GM13976 (cell line): ENCODE results near the gene RBM10.

Experiments
- DNase-seq: peaks from one replicate; pipeline ENCODE4 v3.0.0; 2012; ENCODE audit warnings: low spot score
- in situ Hi-C: fragments of 300-500 bp; cut with MboI; formaldehyde crosslinking; loops from one replicate; pipeline ENCODE4 v1.12.0; 2022; ENCODE audit warnings: low sequenced_read_pairs, mixed read lengths, inconsistent platforms; ENCODE audit not compliant: unreplicated experiment
- TF ChIP-seq, protein P1 (sequence below): IDR thresholded peaks from 2 replicates; pipeline ENCODE4 v1.5.1; 2012; ENCODE audit warnings: borderline replicate concordance, mild to moderate bottlenecking; ENCODE audit not compliant: insufficient read depth; ENCODE audit errors: extremely low read depth, missing control alignments, control extremely low read depth

Gene RBM10

DNA sequence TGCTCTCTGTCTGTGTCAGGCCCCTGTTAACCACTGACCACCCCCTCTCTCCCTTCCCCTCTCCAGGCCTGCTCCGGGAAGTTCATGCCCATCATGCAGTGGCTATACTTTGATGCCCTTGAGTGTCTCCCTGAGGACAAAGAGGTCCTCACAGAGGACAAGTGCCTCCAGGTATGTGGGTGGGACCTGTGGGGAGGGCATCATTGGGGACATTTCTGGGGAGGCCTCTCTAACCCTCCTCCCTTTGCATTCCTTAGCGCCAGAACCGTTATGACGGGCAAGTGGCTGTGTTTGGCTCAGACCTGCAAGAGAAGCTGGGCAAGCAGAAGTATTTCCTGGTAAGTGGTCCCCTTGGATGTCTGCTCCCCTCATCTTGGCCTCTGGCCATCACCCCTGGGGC lies 57.9 kb downstream of the RBM10 start:
- in situ Hi-C loops, result no loop called here
- DNase-seq, result no peak
- TF ChIP-seq, protein P1, sequence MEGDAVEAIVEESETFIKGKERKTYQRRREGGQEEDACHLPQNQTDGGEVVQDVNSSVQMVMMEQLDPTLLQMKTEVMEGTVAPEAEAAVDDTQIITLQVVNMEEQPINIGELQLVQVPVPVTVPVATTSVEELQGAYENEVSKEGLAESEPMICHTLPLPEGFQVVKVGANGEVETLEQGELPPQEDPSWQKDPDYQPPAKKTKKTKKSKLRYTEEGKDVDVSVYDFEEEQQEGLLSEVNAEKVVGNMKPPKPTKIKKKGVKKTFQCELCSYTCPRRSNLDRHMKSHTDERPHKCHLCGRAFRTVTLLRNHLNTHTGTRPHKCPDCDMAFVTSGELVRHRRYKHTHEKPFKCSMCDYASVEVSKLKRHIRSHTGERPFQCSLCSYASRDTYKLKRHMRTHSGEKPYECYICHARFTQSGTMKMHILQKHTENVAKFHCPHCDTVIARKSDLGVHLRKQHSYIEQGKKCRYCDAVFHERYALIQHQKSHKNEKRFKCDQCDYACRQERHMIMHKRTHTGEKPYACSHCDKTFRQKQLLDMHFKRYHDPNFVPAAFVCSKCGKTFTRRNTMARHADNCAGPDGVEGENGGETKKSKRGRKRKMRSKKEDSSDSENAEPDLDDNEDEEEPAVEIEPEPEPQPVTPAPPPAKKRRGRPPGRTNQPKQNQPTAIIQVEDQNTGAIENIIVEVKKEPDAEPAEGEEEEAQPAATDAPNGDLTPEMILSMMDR, result no peak

DNA sequence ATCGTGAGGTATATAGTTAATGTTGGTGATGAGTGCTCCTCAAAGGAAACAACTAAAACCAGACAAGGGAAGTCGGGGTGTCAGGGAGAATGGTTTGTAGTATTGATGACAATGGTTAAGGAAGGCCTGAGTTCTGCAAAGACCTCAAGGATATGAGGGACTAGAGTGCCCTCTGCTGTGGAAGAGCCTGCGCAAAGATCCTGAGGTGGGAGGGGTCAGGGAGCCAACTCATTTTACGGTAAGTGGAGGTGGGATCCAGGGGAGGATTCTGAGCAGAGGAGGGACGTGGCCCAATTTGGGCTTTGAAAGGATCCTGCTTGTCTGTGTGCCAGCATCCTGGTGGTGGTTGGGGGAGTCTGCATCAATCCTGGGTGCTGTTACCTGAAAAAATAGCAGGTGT lies 59.9 kb downstream of the RBM10 start:
- in situ Hi-C loops, result no loop called here
- TF ChIP-seq, protein P1, result no peak

DNA sequence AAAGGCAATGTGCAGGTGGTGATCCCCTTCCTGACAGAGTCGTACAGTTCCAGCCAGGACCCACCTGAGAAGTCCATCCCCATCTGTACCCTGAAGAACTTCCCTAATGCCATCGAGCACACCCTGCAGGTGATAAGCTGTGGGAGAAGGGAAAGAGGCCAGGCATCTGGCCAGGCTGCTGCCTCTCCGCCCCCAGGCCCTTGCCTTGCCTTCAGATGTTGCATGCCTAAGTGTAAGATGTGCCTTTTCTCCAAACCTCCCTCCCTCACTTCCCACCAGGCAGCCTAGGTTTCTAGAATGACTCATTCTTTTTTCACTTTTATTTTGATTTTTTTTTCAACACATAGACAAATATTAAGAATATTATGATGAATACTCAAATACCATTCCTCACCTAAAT lies 61.3 kb downstream of the RBM10 start:
- in situ Hi-C loops, result no loop called here
- DNase-seq, result no peak
- TF ChIP-seq, protein P1, result no peak

More for the DNA sequence above, 59.9 kb downstream of the RBM10 start:
- no peak for DNase-seq

DNA sequence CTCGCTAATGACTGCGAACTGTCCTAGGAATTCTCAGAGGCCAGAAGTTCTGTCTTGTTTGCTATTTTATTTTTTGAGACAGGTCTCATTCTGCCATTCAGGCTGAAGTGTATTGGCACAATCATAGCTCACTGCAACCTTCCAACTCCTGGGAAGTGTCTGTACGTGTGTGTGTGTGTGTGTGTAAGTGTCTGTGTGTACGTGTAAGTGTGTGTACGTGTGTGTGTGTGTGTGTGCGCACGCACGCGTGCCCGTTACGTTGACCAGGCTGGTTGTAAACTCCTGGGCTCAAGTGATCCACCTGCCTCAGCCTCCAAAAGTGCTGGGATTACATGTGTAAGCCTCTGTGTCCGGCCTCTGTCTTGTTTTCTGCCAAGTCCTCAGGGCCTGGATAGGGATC lies 63.1 kb downstream of the RBM10 start:
- no peak for DNase-seq
- in situ Hi-C loops, result no loop called here
- TF ChIP-seq, protein P1, result no peak

DNA sequence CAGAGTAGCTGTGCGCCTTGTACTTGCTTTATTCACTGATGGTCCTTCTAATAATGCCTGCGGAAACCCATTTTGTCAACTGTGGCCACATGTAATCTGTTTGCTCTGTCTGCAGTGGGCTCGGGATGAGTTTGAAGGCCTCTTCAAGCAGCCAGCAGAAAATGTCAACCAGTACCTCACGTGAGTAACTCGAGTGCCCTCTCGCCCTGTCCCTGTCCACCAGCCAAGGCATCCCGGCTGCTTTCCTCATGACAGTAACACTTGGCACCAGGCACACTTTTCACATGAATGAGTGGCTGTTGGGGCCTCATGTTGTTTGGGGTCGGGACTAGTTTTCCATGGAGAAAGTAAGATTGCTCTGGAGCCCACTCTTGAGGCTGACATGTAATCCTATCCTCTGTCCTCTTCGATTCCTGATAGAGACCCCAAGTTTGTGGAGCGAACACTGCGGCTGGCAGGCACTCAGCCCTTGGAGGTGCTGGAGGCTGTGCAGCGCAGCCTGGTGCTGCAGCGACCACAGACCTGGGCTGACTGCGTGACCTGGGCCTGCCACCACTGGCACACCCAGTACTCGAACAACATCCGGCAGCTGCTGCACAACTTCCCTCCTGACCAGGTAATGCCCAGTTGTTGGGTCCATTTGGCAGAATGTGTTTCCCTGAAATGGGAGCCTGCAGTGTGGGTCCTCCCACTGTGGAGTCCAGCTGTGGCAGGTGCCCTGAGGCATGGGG lies 64.7 kb downstream of the RBM10 start:
- TF ChIP-seq, protein P1, result no peak
- in situ Hi-C loops, result no loop called here
- no peak for DNase-seq

DNA sequence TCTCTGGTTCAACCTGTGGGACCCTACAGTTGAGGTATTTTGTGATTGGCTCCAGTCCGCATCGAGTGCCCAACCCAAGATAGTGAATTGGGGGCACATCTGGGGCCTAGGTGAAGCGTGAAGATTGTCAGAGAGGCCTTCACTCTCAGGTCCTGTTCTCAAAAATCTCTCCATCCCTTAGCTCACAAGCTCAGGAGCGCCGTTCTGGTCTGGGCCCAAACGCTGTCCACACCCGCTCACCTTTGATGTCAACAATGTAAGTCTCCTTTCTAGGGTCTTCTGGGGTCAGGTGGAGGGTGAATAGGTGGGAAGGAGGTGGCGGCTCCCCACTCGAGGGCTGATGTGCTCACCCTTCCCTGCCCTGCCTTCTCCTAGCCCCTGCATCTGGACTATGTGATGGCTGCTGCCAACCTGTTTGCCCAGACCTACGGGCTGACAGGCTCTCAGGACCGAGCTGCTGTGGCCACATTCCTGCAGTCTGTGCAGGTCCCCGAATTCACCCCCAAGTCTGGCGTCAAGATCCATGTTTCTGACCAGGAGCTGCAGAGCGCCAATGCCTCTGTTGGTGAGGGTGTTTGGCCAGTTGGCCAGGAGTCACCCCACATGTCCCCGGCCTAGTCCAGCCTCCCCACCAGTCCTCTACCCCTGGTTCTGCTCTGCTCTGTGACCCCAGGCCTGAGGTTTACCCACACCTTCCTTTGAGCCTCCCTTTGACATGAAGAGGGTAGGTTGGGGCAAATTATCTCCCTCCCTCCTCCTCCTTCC lies 65.8 kb downstream of the RBM10 start:
- DNase-seq, result no peak
- in situ Hi-C loops, result no loop called here
- TF ChIP-seq, protein P1, result no peak
